ENCODE measurements around the gene PDXK. TPM values are rescaled to one million over a fixed set of nuclear protein-coding genes. Genes with fewer than 3 reads are reported as not detected.

Gene PDXK
- total and polyA plus RNA-seq, 2 of the 13 experiments (the other 11 are each of a cell fraction or from before 2014, with no cell fraction given): 114 to 184 TPM

DNA sequence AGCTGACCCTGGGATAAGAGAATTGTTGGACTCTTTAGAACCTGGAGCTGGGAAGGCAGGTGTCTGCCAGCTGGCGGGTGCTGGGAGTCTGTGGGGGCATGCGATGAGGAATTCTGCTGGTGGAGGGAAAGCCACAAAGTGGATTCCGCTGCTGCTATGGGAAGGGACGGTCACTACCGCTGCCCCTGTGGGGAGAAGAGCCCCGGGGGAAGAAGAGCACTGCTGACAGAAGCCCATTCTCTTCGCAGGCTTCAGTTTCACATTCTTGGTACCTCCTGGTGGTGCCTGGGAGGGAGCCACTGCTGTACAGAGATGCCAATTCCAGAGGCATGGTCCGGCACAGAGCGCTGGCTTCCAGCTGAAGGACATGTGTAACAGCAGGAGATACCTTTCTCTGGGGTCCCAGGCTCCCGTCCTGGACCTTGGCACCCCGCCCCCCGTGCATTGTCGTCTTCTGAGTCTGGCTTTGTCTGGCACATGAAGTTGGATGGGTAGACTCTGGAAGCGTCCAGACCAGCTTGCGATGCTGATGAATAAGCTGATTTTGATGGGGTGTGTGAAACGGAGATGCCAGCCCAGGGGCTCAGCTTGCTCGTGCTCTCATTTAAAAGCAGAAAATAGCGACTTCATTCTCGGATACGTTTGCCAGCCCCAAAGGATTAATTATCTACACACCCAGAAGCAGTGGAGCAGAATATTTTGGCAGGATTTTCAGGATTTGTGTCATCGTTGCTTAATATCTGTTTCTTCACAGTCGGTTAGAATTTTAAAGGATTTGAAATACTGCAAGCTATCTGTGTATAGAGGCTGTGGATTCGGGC is 13.2 kb downstream of the PDXK start:
- WGBS (ENCODE audit: low lambda C conversion rate): 64% methylated on average over 19 of the region's 23 CpGs
- Histone ChIP-seq H3K4me3 (replicated peaks in 1 of 3; ENCODE audit: insufficient read depth in 1 of 3, low read depth in 2 of 3, low read length in 3 of 3) (peak overlapping the region in 2 of 3 experiments; percentile 17 to 64; a peak in 4 of 6 replicates), H2AFZ (ENCODE audit: low read length) (no peak overlapping the region), H3K36me3 (replicated peaks in 1 of 2; ENCODE audit: control insufficient read depth in 1 of 2, insufficient read depth in 2 of 2, low read length in 2 of 2) (peaks cover 17 to 25% of the 10 kb centered on the region in 2 experiments; a peak in 3 of 5 replicates), H3K9me3 (ENCODE audit: low read length) (no peaks in the 10 kb centered on the region), H3K9ac (ENCODE audit: insufficient read depth, low read depth, low read length) (peak overlapping the region; percentile 62), H3K27me3 (ENCODE audit: control insufficient read depth in 1 of 2, insufficient read depth in 2 of 2, low read length in 2 of 2) (no peaks in the 10 kb centered on the region; a peak in 1 of 5 replicates), H4K20me1 (ENCODE audit: insufficient read depth, low read length) (no peaks in the 10 kb centered on the region), H3K4me2 (ENCODE audit: low read depth, low read length) (peak overlapping the region; percentile 87), H3K79me2 (ENCODE audit: insufficient read depth, low read length) (peaks cover 81% of the 10 kb centered on the region), H3K27ac (ENCODE audit: extremely low read length, insufficient read depth, low read length) (peak overlapping the region; percentile 89), H3K4me1 (ENCODE audit: insufficient read depth, low read length) (peaks cover 89% of the 10 kb centered on the region)
- BruUV-seq (replicated peaks): TSS peak; percentile 54
- in situ Hi-C loops (cut with HindIII; ENCODE audit: extremely low pct_ligation_motif_present, low pct_unique_long_range_greater_than_20kb): no loop called here
- ATAC-seq: peak; percentile 0; the same call in 2 of the 3 replicates
- no peak for DNase-seq (ENCODE audit: low spot score)
- POLR2A ChIA-PET: interaction anchor here (0.8 to 5.5 kb wide), 6 partner anchors 11 to 58 kb away, joined by 3 to 21 read pairs (median 4); partner anchors contain the start of genes PDXK and RRP1
- no peak for FAIRE-seq
- CTCF ChIA-PET (ENCODE audit: low intra/inter-chr PET ratio, low total read pairs): no interaction called here
- intact Hi-C loops (cut with micrococcal nuclease; ENCODE audit: unreplicated experiment): no loop called here
- TF ChIP-seq MLLT10 (CRISPR knock-in tag; IDR thresholded peaks at IDR 0.05): no peak
- no peak for TF ChIP-seq SMARCC2 (IDR thresholded peaks at IDR 0.05)
- TF ChIP-seq ZNF724P (CRISPR knock-in tag; IDR thresholded peaks at IDR 0.05; ENCODE audit: borderline replicate concordance): no peak
- TF ChIP-seq CAMTA2 (CRISPR knock-in tag; IDR thresholded peaks at IDR 0.05; ENCODE audit: borderline replicate concordance): no peak
- TF ChIP-seq, protein P1, sequence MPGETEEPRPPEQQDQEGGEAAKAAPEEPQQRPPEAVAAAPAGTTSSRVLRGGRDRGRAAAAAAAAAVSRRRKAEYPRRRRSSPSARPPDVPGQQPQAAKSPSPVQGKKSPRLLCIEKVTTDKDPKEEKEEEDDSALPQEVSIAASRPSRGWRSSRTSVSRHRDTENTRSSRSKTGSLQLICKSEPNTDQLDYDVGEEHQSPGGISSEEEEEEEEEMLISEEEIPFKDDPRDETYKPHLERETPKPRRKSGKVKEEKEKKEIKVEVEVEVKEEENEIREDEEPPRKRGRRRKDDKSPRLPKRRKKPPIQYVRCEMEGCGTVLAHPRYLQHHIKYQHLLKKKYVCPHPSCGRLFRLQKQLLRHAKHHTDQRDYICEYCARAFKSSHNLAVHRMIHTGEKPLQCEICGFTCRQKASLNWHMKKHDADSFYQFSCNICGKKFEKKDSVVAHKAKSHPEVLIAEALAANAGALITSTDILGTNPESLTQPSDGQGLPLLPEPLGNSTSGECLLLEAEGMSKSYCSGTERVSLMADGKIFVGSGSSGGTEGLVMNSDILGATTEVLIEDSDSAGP (CRISPR knock-in tag; IDR thresholded peaks at IDR 0.05; ENCODE audit: borderline replicate concordance): peak; percentile 42; the same call in 1 of the 2 replicates
- TF ChIP-seq, protein P2, sequence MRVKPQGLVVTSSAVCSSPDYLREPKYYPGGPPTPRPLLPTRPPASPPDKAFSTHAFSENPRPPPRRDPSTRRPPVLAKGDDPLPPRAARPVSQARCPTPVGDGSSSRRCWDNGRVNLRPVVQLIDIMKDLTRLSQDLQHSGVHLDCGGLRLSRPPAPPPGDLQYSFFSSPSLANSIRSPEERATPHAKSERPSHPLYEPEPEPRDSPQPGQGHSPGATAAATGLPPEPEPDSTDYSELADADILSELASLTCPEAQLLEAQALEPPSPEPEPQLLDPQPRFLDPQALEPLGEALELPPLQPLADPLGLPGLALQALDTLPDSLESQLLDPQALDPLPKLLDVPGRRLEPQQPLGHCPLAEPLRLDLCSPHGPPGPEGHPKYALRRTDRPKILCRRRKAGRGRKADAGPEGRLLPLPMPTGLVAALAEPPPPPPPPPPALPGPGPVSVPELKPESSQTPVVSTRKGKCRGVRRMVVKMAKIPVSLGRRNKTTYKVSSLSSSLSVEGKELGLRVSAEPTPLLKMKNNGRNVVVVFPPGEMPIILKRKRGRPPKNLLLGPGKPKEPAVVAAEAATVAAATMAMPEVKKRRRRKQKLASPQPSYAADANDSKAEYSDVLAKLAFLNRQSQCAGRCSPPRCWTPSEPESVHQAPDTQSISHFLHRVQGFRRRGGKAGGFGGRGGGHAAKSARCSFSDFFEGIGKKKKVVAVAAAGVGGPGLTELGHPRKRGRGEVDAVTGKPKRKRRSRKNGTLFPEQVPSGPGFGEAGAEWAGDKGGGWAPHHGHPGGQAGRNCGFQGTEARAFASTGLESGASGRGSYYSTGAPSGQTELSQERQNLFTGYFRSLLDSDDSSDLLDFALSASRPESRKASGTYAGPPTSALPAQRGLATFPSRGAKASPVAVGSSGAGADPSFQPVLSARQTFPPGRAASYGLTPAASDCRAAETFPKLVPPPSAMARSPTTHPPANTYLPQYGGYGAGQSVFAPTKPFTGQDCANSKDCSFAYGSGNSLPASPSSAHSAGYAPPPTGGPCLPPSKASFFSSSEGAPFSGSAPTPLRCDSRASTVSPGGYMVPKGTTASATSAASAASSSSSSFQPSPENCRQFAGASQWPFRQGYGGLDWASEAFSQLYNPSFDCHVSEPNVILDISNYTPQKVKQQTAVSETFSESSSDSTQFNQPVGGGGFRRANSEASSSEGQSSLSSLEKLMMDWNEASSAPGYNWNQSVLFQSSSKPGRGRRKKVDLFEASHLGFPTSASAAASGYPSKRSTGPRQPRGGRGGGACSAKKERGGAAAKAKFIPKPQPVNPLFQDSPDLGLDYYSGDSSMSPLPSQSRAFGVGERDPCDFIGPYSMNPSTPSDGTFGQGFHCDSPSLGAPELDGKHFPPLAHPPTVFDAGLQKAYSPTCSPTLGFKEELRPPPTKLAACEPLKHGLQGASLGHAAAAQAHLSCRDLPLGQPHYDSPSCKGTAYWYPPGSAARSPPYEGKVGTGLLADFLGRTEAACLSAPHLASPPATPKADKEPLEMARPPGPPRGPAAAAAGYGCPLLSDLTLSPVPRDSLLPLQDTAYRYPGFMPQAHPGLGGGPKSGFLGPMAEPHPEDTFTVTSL (CRISPR knock-in tag; IDR thresholded peaks at IDR 0.05; ENCODE audit: borderline replicate concordance): no peak
- no peak for TF ChIP-seq KDM1A (CRISPR knock-in tag; IDR thresholded peaks at IDR 0.05)
- no peak for TF ChIP-seq ZNF335 (CRISPR knock-in tag; IDR thresholded peaks at IDR 0.05)
- no peak for TF ChIP-seq ATRX (CRISPR knock-in tag; IDR thresholded peaks at IDR 0.05; ENCODE audit: borderline replicate concordance)
- no peak for TF ChIP-seq SP2 (CRISPR knock-in tag; IDR thresholded peaks at IDR 0.05)
- 0 out of 2 replicates have a peak, but pooled peaks have one; percentile 17 for TF ChIP-seq ZNF232 (CRISPR knock-in tag; IDR thresholded peaks at IDR 0.05; ENCODE audit: borderline replicate concordance)
- TF ChIP-seq GZF1 (CRISPR knock-in tag; IDR thresholded peaks at IDR 0.05): no peak
- TF ChIP-seq ZNF790 (CRISPR knock-in tag; IDR thresholded peaks at IDR 0.05; ENCODE audit: borderline replicate concordance): 0 out of 2 replicates have a peak, but pooled peaks have one; percentile 11
- TF ChIP-seq, protein P3, sequence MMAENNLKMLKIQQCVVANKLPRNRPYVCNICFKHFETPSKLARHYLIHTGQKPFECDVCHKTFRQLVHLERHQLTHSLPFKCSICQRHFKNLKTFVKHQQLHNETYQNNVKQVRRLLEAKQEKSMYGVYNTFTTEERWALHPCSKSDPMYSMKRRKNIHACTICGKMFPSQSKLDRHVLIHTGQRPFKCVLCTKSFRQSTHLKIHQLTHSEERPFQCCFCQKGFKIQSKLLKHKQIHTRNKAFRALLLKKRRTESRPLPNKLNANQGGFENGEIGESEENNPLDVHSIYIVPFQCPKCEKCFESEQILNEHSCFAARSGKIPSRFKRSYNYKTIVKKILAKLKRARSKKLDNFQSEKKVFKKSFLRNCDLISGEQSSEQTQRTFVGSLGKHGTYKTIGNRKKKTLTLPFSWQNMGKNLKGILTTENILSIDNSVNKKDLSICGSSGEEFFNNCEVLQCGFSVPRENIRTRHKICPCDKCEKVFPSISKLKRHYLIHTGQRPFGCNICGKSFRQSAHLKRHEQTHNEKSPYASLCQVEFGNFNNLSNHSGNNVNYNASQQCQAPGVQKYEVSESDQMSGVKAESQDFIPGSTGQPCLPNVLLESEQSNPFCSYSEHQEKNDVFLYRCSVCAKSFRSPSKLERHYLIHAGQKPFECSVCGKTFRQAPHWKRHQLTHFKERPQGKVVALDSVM (CRISPR knock-in tag; IDR thresholded peaks at IDR 0.05): peak; percentile 4; the same call in 1 of the 2 replicates

All from HepG2 (cell line).